HepG2 (cell line): ENCODE measurements around the gene SPOCD1. TPM values are rescaled to one million over a fixed set of nuclear protein-coding genes. Genes with fewer than 3 reads are reported as not detected.

ENCODE experiments used
- ATAC-seq: fragments of 200-7000 bp; cut with Tn5 transposase; 3 replicates; pipeline ENCODE4 v1.9.1; 2020; ENCODE audit warnings: mild to moderate bottlenecking, moderate library complexity
- BruUV-seq: library from RNA; stranded (reverse); fragments of 400-500 nt; replicated peaks from 2 replicates; lab custom pipeline; 2021; lab: Mats Ljungman, UMichigan
- CTCF ChIA-PET: fragments of 300-600 bp; formaldehyde crosslinking; extraction: SDS; loops from one replicate; lab custom pipeline; 2021; ENCODE audit warnings: low total read pairs, inconsistent platforms, low intra/inter-chr PET ratio; lab: Yijun Ruan, JAX
- POLR2A ChIA-PET: fragments of 350-600 bp; sonication (Branson Sonifier 250); formaldehyde crosslinking; loops from one replicate; lab custom pipeline; 2020; ENCODE audit warnings: antibody characterized with exemption, inconsistent platforms; lab: Yijun Ruan, JAX
- DNase-seq: peaks from one replicate; pipeline ENCODE4 v3.0.0-alpha.2; 2015; ENCODE audit warnings: low spot score
- FAIRE-seq: peaks from 3 replicates; lab custom pipeline; 2011; peaks lifted over from hg19 to GRCh38; lab: Jason Lieb, UNC
- H2AFZ ChIP-seq: one replicate; pipeline ENCODE4 v1.6.1; 2011; ENCODE audit warnings: low read length, inconsistent platforms
- H3K27ac ChIP-seq: fragments of 300-600 bp; 3 replicates; pipeline ENCODE4 v1.8.0; 2011; ENCODE audit warnings: mixed run types, mild to moderate bottlenecking, mixed read lengths, low read length, inconsistent platforms; ENCODE audit not compliant: insufficient read depth; ENCODE audit errors: extremely low read length
- H3K27me3 ChIP-seq, 2 experiments: fragments of 200-600 bp in 1 of 2; 2 replicates in 1 of 2; 3 replicates in 1 of 2; pipeline versions ENCODE4 v1.6.0 to v1.8.0; 2011; ENCODE audit warnings: low read length in 2 of 2, mild to moderate bottlenecking in 2 of 2, moderate library complexity in 2 of 2, inconsistent platforms in 1 of 2; ENCODE audit not compliant: insufficient read depth in 2 of 2, control insufficient read depth in 1 of 2
- H3K36me3 ChIP-seq, 2 experiments: fragments of 200-600 bp in 1 of 2; replicated peaks in 1 of 2; 2 replicates in 1 of 2; 3 replicates in 1 of 2; pipeline versions ENCODE4 v1.5.1 to v1.8.0; 2011; ENCODE audit warnings: low read length in 2 of 2, inconsistent platforms in 1 of 2; ENCODE audit not compliant: insufficient read depth in 2 of 2, control insufficient read depth in 1 of 2
- H3K4me1 ChIP-seq: 2 replicates; pipeline ENCODE4 v1.5.1; 2012; ENCODE audit warnings: low read length, inconsistent platforms; ENCODE audit not compliant: insufficient read depth
- H3K4me2 ChIP-seq: 2 replicates; pipeline ENCODE4 v1.6.0; 2011; ENCODE audit warnings: low read depth, low read length, inconsistent platforms
- H3K4me3 ChIP-seq, 3 experiments: fragments of 200-600 bp in 1 of 3; sonication (generic), shearing (Covaris generic) in 1 of 3; replicated peaks in 1 of 3; 2 replicates each; pipeline ENCODE4 v1.5.1; 2011 to 2016; ENCODE audit warnings: low read length in 3 of 3, inconsistent platforms in 2 of 3, low read depth in 2 of 3, mild to moderate bottlenecking in 2 of 3, control low read depth in 1 of 3, mixed read lengths in 1 of 3; ENCODE audit not compliant: insufficient read depth in 1 of 3
- H3K79me2 ChIP-seq: one replicate; pipeline ENCODE4 v1.6.1; 2011; ENCODE audit warnings: low read length, inconsistent platforms; ENCODE audit not compliant: insufficient read depth
- H3K9ac ChIP-seq: 2 replicates; pipeline ENCODE4 v1.6.0; 2011; ENCODE audit warnings: mild to moderate bottlenecking, low read depth, low read length, inconsistent platforms; ENCODE audit not compliant: insufficient read depth
- H3K9me3 ChIP-seq: 2 replicates; pipeline ENCODE4 v1.5.1; 2012; ENCODE audit warnings: mild to moderate bottlenecking, low read length
- H4K20me1 ChIP-seq: 2 replicates; pipeline ENCODE4 v1.6.0; 2011; ENCODE audit warnings: inconsistent platforms, mild to moderate bottlenecking, low read length, moderate library complexity; ENCODE audit not compliant: insufficient read depth
- HIC2 ChIP-seq: sonication (generic); formaldehyde crosslinking; IDR thresholded peaks from 2 replicates; pipeline ENCODE4 v1.9.0; 2022; ENCODE audit warnings: low read depth, missing genetic modification reagents
- IRF9 ChIP-seq: sonication (generic); formaldehyde crosslinking; IDR thresholded peaks from 2 replicates; pipeline ENCODE4 v1.8.0; 2022; ENCODE audit warnings: missing genetic modification reagents, mild to moderate bottlenecking, borderline replicate concordance
- ZBTB3 ChIP-seq: sonication (generic); formaldehyde crosslinking; IDR thresholded peaks from 2 replicates; pipeline ENCODE4 v1.4.0; 2020; ENCODE audit warnings: low read depth, mild to moderate bottlenecking, moderate library complexity, missing genetic modification reagents, borderline replicate concordance
- ZGPAT ChIP-seq: IDR thresholded peaks from 2 replicates; pipeline ENCODE4 v1.6.1; 2016; ENCODE audit warnings: mild to moderate bottlenecking
- ZHX2 ChIP-seq, 2 experiments: sonication (generic) in 1 of 2; formaldehyde crosslinking in 1 of 2; IDR thresholded peaks; 2 replicates each; pipeline versions ENCODE4 v1.6.1 to v1.9.0; 2014 to 2022; ENCODE audit warnings: antibody characterized with exemption in 1 of 2, borderline replicate concordance in 1 of 2, inconsistent platforms in 1 of 2, low read depth in 1 of 2, missing genetic modification reagents in 1 of 2
- ZNF543 ChIP-seq: sonication (generic); formaldehyde crosslinking; IDR thresholded peaks from 2 replicates; pipeline ENCODE4 v1.4.0; 2020; ENCODE audit warnings: mild to moderate bottlenecking, missing genetic modification reagents
- ZNF704 ChIP-seq: sonication (generic); formaldehyde crosslinking; IDR thresholded peaks from 2 replicates; pipeline ENCODE4 v1.8.1; 2023; ENCODE audit warnings: mild to moderate bottlenecking, inconsistent platforms, moderate library complexity, missing genetic modification reagents, borderline replicate concordance
- ZNF766 ChIP-seq: sonication (generic); formaldehyde crosslinking; IDR thresholded peaks from 2 replicates; pipeline ENCODE4 v1.5.0; 2020; ENCODE audit warnings: missing genetic modification reagents, borderline replicate concordance
- WGBS: methylation state at CpG from one replicate; pipeline ENCODE4 v1.1.6; 2017; ENCODE audit warnings: low lambda C conversion rate; 5-methylcytosine and 5-hydroxymethylcytosine counted together
- in situ Hi-C: cut with HindIII; loops from 2 replicates; pipeline ENCODE4 v1.10.0; 2017; ENCODE audit warnings: low pct_unique_long_range_greater_than_20kb; ENCODE audit not compliant: extremely low pct_ligation_motif_present
- intact Hi-C: fragments of 100-400 bp; cut with micrococcal nuclease; formaldehyde crosslinking; loops from one replicate; pipeline ENCODE4 v1.10.0; 2022; ENCODE audit not compliant: unreplicated experiment
- polyA plus RNA-seq, 8 experiments: library from polyadenylated mRNA; depleted of rRNA in 3 of 8; stranded (reverse) in 7 of 8; unstranded in 1 of 8; fragments of >200 nt; fragmentation: Illumina TruSeq in 4 of 8; extraction: Trizol in 4 of 8; gene quantifications; 2 replicates each; pipeline versions ENCODE4 v1.2.1 to v1.2.3, GENCODE V29; 2011 to 2016; ENCODE audit warnings: low read depth in 4 of 8, missing spikeins in 1 of 8, mixed read lengths in 1 of 8; ENCODE audit not compliant: insufficient read depth in 1 of 8
- total RNA-seq, 5 experiments: library from RNA; depleted of rRNA; stranded (reverse); fragments of >200 nt; fragmentation: Illumina TruSeq; extraction: Trizol; gene quantifications; 2 replicates each; pipeline ENCODE4 v1.2.3, GENCODE V29; 2016; ENCODE audit warnings: low read depth in 1 of 5

The SPOCD1 gene
- total and polyA plus RNA-seq, 2 of the 13 experiments (the other 11 are each of a cell fraction or from before 2014, with no cell fraction given): 0.24 to 0.29 TPM

GRCh38 chr1:31836638-31837037 lies 20.8 kb upstream of the SPOCD1 start:
- Histone ChIP-seq H3K4me1 (peaks cover 15% of the 10 kb centered on the region), H3K27ac (no peak overlapping the region), H3K79me2 (no peaks in the 10 kb centered on the region), H3K9me3 (no peaks in the 10 kb centered on the region), H3K4me3 (no peak overlapping the region), H3K36me3 (no peaks in the 10 kb centered on the region), H3K4me2 (no peak overlapping the region), H3K9ac (no peak overlapping the region), H4K20me1 (no peaks in the 10 kb centered on the region), H2AFZ (no peak overlapping the region), H3K27me3 (no peaks in the 10 kb centered on the region; a peak in 3 of 5 replicates)
- in situ Hi-C loops (no loop called here), intact Hi-C loops (no loop called here)
- ATAC-seq: no peak
- POLR2A ChIA-PET: no interaction called here
- no peak for DNase-seq
- CTCF ChIA-PET: no interaction called here
- no TSS peak for BruUV-seq
- no peak for FAIRE-seq
- WGBS: 15% methylated on average over 5 of the region's 5 CpGs
- TF ChIP-seq ZHX2 (IDR thresholded peaks at IDR 0.05; ENCODE audit: low read depth) (no peak), ZHX2 (CRISPR knock-in tag; IDR thresholded peaks at IDR 0.05; ENCODE audit: borderline replicate concordance) (no peak), ZGPAT (CRISPR knock-in tag) (no peak), ZNF766 (no peak), IRF9 (CRISPR knock-in tag) (no peak), ZBTB3 (CRISPR knock-in tag) (no peak), ZNF543 (CRISPR knock-in tag) (no peak), ZNF704 (CRISPR knock-in tag) (no peak), HIC2 (CRISPR knock-in tag) (no peak)
